ENCODE data around the gene ALDH3A2.

The ALDH3A2 gene

DNA sequence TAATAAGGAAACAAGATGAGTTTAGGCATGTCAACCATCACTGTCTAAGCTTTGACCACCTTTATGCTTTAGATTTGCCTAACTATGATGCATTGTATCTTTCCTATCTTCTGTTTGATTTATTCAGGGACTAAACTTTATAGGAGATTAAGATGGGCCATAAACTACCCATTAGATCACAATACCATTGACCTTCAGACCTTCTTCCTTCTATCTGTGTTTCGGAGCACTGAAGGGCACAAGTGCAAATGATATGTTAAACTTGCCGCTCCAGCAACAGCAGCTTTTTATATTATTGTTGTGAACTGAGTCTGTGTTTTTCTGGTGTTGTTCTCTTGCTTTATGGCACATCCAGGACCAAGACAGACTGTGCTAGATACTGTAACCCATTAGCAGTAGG is 16.6 kb upstream of the ALDH3A2 start:
- Histone ChIP-seq H3K36me3 (replicated peaks; ENCODE audit: low read depth, low read length) (no peaks in the 10 kb centered on the region), H3K79me2 (ENCODE audit: low read length) (no peaks in the 10 kb centered on the region), H3K4me3 (ENCODE audit: low read length) (no peak overlapping the region), H3K4me1 (ENCODE audit: low read length) (no peaks in the 10 kb centered on the region), H3K9ac (ENCODE audit: low read length) (no peak overlapping the region), H3K9me3 (ENCODE audit: insufficient read depth, low read length) (no peaks in the 10 kb centered on the region), H3K27ac (ENCODE audit: low read length) (no peak overlapping the region), H3K27me3 (ENCODE audit: low read depth, low read length) (no peaks in the 10 kb centered on the region), H4K20me1 (ENCODE audit: insufficient read depth, low read length) (no peaks in the 10 kb centered on the region), H3K4me2 (ENCODE audit: low read length) (no peak overlapping the region), H2AFZ (ENCODE audit: low read depth, low read length) (no peak overlapping the region)
- TF ChIP-seq EZH2phosphoT487 (IDR thresholded peaks at IDR 0.05; ENCODE audit: low read depth) = no peak
- TF ChIP-seq, protein P1, sequence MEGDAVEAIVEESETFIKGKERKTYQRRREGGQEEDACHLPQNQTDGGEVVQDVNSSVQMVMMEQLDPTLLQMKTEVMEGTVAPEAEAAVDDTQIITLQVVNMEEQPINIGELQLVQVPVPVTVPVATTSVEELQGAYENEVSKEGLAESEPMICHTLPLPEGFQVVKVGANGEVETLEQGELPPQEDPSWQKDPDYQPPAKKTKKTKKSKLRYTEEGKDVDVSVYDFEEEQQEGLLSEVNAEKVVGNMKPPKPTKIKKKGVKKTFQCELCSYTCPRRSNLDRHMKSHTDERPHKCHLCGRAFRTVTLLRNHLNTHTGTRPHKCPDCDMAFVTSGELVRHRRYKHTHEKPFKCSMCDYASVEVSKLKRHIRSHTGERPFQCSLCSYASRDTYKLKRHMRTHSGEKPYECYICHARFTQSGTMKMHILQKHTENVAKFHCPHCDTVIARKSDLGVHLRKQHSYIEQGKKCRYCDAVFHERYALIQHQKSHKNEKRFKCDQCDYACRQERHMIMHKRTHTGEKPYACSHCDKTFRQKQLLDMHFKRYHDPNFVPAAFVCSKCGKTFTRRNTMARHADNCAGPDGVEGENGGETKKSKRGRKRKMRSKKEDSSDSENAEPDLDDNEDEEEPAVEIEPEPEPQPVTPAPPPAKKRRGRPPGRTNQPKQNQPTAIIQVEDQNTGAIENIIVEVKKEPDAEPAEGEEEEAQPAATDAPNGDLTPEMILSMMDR (IDR thresholded peaks at IDR 0.05; ENCODE audit: low read depth, low read length) = no peak

DNA sequence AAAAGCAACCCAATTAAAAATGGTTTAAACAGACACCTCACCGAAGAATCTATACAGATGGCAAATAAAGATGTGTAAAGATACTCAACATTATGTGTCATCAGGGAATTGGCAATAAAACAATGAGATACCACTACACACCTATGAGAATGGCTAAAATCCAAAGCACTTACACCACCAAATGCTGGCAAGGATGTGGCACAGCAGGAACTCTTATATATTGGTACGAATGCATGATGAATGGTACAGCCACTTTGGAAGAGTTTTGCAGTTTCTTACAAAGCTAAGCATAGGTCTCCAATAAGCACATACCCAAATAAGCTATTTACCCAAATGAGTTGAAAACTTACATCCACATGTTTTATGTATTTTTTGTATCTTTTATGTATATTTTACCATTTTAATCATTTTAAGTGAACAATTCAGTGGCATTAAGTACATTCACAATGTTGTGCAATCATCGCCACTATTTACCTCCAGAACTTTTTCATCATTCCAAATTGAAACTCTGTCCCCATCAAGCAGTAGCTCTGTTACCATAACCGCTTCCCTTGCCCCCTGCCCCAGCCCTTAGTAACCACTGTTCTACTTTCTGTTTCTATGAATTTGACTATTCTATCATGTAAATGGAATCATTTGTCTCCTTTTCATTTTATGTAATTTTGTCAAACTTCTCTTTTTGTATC is 6.7 kb upstream of the ALDH3A2 start:
- TF ChIP-seq, protein P1 (IDR thresholded peaks at IDR 0.05; ENCODE audit: low read depth, low read length) = no peak
- no peak for TF ChIP-seq EZH2phosphoT487 (IDR thresholded peaks at IDR 0.05; ENCODE audit: low read depth)
- Histone ChIP-seq H3K4me3 (ENCODE audit: low read length) (no peak overlapping the region), H4K20me1 (ENCODE audit: insufficient read depth, low read length) (no peaks in the 10 kb centered on the region), H3K27me3 (ENCODE audit: low read depth, low read length) (no peaks in the 10 kb centered on the region), H3K9ac (ENCODE audit: low read length) (no peak overlapping the region), H3K36me3 (replicated peaks; ENCODE audit: low read depth, low read length) (no peaks in the 10 kb centered on the region), H3K27ac (ENCODE audit: low read length) (no peak overlapping the region), H3K9me3 (ENCODE audit: insufficient read depth, low read length) (no peaks in the 10 kb centered on the region), H2AFZ (ENCODE audit: low read depth, low read length) (no peak overlapping the region), H3K79me2 (ENCODE audit: low read length) (no peaks in the 10 kb centered on the region), H3K4me1 (ENCODE audit: low read length) (no peaks in the 10 kb centered on the region), H3K4me2 (ENCODE audit: low read length) (no peak overlapping the region)

DNA sequence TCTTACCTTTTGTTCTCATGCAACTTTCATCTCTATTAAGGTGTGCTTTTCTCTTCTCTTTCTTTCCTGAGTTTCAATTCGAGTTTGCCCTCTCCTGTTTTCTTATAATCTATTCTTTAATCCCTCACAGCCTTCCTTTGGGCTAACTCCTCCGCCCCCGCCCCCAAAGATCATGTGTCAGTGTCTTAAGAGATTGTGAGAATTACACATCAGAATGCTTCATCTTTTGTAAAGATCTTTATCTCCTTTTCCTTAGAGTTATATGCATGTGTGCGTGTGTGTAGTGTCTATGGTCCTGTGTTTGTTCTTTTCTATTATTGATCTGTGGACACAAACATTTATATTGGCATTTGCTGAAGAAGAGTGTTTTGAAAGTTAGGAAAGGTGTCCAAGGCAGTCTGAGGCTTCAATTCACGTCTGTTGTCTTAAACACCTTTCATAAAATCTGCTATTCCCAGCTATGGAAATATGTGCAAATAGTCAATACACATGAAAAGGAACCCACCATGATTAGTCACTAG is 6.1 kb upstream of the ALDH3A2 start:
- H3K9ac ChIP-seq (ENCODE audit: low read length) = no peak overlapping the region
- H3K4me2 ChIP-seq (ENCODE audit: low read length) = no peak overlapping the region
- no peaks in the 10 kb centered on the region for H3K27me3 ChIP-seq (ENCODE audit: low read depth, low read length)
- no peaks in the 10 kb centered on the region for H3K79me2 ChIP-seq (ENCODE audit: low read length)
- no peaks in the 10 kb centered on the region for H4K20me1 ChIP-seq (ENCODE audit: insufficient read depth, low read length)
- no peak overlapping the region for H3K27ac ChIP-seq (ENCODE audit: low read length)
- no peak for TF ChIP-seq EZH2phosphoT487 (IDR thresholded peaks at IDR 0.05; ENCODE audit: low read depth)
- TF ChIP-seq, protein P1 (IDR thresholded peaks at IDR 0.05; ENCODE audit: low read depth, low read length) = no peak
- H3K4me3 ChIP-seq (ENCODE audit: low read length) = no peak overlapping the region
- peaks cover 3% of the 10 kb centered on the region for H3K4me1 ChIP-seq (ENCODE audit: low read length)
- no peak overlapping the region for H2AFZ ChIP-seq (ENCODE audit: low read depth, low read length)
- H3K36me3 ChIP-seq (replicated peaks; ENCODE audit: low read depth, low read length) = no peaks in the 10 kb centered on the region
- no peaks in the 10 kb centered on the region for H3K9me3 ChIP-seq (ENCODE audit: insufficient read depth, low read length)

DNA sequence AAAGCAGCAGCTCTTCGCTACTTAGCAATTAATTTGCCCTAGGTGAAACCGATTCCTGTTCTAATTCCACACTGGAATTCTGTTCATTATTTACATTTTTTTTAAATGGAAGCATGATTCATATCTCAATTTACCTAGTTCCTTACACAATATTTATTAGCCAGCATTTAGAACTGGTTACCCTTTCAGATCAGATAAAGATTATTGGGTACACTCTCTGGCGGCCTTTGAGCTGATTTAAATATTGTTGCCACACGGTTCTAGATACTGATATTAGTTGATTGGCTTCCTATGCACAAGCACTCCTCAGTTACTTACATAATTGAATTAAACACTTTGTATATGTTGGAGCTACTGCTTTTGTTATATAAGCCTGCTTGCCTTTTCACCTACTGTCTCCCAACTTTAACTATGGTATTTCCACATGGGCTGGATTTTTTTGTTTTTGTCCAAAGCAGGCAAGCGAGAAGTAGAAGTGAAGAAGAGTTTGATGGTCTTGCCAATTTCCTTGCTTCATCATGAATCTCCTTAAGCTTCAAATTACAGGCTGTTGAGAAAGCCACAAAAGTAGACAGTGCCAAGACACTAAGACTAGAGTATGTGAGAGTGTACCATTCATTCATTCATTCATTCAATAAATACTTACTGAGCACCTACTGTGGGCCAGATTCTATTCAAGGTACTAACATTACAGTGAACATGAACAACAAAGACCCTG is 3.9 kb upstream of the ALDH3A2 start:
- TF ChIP-seq, protein P1 (IDR thresholded peaks at IDR 0.05; ENCODE audit: low read depth, low read length) = no peak
- no peaks in the 10 kb centered on the region for H4K20me1 ChIP-seq (ENCODE audit: insufficient read depth, low read length)
- H2AFZ ChIP-seq (ENCODE audit: low read depth, low read length) = no peak overlapping the region
- H3K27ac ChIP-seq (ENCODE audit: low read length) = no peak overlapping the region
- no peak overlapping the region for H3K9ac ChIP-seq (ENCODE audit: low read length)
- peaks cover 6% of the 10 kb centered on the region for H3K4me1 ChIP-seq (ENCODE audit: low read length)
- H3K79me2 ChIP-seq (ENCODE audit: low read length) = no peaks in the 10 kb centered on the region
- no peak overlapping the region for H3K4me3 ChIP-seq (ENCODE audit: low read length)
- H3K27me3 ChIP-seq (ENCODE audit: low read depth, low read length) = no peaks in the 10 kb centered on the region
- no peak overlapping the region for H3K4me2 ChIP-seq (ENCODE audit: low read length)
- no peaks in the 10 kb centered on the region for H3K36me3 ChIP-seq (replicated peaks; ENCODE audit: low read depth, low read length)
- H3K9me3 ChIP-seq (ENCODE audit: insufficient read depth, low read length) = no peaks in the 10 kb centered on the region

Data from OCI-LY3 (cell line).